IPS DF 4.7 (cell line): Measurements from ENCODE around the gene GALK1.
"Not testable (repeated sequence)": the region's sequence is repeated elsewhere in the genome, so short reads cannot be mapped to it uniquely, and the experiment has no call there.

Experiments
- DNase-seq: peaks from one replicate; pipeline ENCODE4 v3.0.0-alpha.2; 2013; ENCODE audit warnings: low spot score; ENCODE audit errors: extremely low read depth

The GALK1 gene

GRCh38 chr17:75767881-75768280 lies 2.9 kb upstream of the GALK1 start:
- DNase-seq, result no peak

DNA sequence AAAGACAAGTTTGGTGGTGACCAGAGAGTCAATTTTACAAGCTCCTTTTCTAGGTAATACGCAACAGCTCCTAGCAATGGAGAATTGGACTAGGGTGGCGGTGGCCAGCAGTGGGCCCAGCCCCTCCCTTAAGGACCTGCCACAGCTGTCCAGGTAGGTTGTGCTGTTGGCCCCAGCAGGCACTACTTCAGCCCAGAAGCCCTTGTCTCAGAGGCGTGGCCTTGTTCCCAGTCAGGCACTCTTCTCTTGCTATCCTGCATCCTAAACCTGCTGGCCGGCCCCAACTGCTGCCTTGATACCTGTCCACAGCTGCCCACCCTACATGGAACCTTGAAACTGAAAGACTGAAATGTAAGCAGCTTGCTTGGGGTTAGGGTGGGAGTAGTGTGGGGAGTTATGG lies 989 bp upstream of the GALK1 start:
- DNase-seq, result no peak

DNA sequence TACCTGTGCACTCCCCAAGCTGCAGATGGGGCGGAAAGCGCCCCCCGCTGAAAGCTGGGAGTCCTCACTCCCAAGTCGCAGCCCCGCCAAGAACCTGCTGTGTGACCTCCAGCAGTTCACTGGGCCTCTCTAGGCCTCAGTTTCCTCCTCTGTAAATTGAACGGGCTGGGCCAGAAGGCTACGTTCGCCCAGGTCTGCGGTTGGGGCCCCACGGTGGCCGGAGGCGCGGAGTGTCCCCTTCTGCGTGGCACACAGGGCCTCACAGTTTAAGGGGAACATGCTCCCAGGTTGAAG lies 628 bp downstream of the GALK1 start:
- DNase-seq, result no peak

GRCh38 chr17:75763613-75764416 lies 1.2 kb downstream of the GALK1 start:
- DNase-seq, result no peak

DNA sequence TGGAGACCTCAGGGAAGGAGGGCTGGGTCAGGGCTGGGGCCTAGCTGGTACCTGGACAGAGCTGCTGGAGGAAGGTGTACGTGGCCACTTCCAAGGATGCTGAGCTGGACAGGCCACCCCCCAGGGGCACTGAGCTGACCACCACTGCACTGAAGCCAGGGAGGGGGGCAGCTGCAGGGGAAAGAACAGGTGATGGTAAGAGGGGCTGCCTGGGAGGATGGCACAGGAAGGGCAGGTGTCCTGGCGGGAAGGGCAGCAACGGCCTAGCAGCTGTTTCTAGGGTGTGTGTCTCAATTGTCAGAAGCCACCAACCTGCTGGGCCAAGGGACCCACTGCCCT lies 1.8 kb downstream of the GALK1 start:
- DNase-seq, result no peak

- DNase-seq, result no peak
These were observed 2.3 kb downstream of the GALK1 start for GRCh38 chr17:75762513-75763268.

DNA sequence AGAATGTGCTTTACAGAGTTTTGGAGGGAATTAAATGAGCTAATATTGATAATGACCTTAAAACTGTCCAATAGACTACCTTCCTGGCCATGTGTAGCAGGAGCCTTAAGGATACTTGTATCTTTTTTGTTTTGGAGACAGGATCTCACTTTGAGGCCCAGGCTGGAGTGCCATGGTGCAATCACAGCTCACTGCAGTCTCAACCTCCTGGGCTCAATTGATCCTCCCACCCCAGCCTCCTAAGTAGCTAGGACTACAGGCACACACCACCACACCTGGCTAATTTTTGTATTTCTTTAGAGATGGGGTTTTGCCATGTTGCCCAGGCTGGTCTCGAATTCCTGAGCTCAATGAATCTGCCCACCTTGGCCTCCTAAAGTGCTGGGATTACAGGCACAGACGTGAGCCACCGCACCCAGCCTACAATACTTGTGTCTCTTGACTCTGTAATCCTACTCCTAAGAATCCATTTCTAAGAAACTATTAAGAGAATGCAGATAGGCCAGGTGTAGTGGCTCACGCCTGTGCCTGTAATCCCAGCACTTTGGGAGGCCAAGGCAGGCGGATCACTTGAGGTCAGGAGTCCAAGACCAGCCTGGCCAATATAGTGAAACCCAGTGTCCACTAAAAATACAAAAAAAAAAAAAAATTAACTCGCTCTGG lies 4.9 kb downstream of the GALK1 start:
- not testable (repeated sequence) for DNase-seq

- no peak for DNase-seq
These were observed 5.5 kb downstream of the GALK1 start for GRCh38 chr17:75759457-75759856.

DNA sequence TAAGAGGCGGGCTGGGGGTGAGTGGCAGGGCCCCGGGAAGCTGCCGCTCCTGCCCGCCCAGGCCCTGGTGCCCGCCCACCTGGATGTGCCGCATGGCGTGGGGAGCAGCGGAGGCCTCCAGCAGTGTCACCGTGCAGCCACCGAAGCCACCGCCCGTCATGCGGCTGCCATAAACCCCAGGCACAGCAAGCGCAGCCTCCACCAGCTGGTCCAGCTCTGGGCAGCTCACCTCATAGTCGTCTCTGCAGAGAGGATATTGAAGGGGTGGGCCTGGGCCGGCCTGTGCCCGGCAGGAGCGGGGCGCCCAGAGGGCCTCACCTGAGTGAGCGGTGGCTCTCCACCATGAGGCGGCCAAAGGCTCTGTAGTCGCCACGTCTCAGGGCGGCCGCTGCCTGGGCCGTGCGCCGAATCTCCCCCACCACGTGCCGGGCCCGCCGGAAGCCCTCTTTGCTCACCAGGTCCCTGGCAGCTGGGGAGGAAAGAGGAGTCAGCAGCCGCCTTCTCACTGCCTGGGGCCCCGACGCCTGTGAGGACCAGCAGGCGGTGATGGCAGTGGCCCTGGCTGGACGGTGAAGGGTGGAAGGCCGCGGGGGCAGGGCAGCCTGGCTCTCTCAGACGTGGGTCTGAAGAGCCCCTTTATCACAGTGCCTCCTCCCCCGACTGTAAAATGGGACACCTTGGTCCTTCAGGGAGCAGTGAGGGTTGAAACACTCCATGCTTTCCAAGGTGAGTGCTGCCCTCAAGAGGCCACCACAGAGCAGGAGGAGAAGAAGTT lies 6.7 kb downstream of the GALK1 start:
- no peak for DNase-seq

GRCh38 chr17:75757086-75757681 lies 7.8 kb downstream of the GALK1 start:
- no peak for DNase-seq

GRCh38 chr17:75756451-75757085 lies 8.4 kb downstream of the GALK1 start:
- DNase-seq, result no peak

GRCh38 chr17:75755990-75756389 lies 9.0 kb downstream of the GALK1 start:
- no peak for DNase-seq

- no peak for DNase-seq
These were observed 9.6 kb downstream of the GALK1 start for GRCh38 chr17:75755205-75755901.

DNA sequence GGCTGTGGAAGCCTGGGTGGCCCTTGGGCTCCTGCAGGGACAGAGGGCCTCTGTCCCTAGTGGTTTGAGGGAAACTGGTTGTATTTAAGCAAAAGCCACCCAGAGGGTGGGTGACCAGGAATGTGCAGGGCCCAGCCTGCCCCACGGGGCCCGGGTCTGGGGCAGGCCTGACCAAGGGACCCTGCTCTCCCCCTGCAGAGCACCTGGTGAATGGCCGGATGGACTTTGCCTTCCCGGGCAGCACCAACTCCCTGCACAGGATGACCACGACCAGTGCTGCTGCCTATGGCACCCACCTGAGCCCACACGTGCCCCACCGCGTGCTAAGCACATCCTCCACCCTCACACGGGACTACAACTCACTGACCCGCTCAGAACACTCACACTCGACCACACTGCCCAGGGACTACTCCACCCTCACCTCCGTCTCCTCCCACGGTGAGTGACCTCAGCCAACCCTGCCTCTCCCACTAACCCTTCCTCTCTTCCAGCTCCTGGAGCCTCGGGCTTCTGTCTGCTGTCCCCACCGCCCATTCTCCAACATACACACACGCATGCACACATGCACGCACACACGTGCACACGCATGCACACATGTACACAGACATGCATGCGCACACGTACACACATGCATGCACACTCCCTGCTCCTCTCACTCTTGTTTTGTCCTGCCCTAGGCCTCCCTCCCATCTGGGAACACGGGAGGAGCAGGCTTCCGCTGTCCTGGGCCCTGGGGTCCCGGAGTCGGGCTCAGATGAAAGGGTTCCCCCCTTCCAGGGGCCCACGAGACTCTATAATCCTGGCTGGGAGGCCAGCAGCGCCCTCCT lies 10.4 kb downstream of the GALK1 start:
- DNase-seq, result no peak

- no peak for DNase-seq
These were observed 11.2 kb downstream of the GALK1 start for GRCh38 chr17:75753514-75754377.

DNA sequence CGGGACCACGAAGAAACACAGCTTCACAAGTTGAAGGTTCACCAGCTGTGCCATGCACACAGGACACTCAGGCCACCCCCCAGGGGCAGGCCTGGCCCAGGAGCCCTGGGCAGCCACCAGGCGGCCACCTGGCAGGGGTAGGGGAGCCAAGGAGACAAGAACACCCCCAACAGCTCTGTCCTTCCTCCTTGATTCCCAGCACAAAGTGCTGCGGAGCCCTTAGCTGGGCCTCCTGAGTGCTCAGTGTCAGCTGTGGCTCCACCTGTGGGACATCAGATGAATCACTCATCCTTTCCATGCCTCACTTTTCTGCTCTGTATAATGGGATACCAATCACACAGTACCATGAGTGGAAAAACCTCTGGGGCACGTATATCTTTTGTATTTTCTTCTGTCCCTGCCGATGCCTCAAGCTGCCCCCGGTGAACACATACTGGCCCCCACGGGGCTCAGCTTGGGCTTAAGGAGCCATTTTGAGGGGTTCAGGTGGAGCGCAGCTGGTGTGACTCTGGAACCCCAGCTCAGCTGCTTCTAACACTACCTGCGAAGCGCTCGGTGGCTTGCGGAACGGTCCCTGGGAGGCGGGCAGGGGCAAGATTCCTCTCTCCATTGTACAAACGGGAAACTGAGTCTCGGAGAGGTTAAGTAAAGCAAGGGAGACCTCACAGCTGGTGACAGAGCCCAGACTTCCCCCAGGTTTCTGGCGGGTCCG lies 12.0 kb downstream of the GALK1 start:
- no peak for DNase-seq

- no peak for DNase-seq
These were observed 12.6 kb downstream of the GALK1 start for GRCh38 chr17:75752405-75752709.
